T-helper 2 cell treated with Interferon-gamma antibody and Interleukin-4, amounts not matched to agents 5 μg/mL and 100 μg/mL, for 36 hours (primary cell): Measurements from ENCODE around the gene SMIM1.

Source experiments
- DNase-seq: peaks from one replicate; pipeline ENCODE4 v3.0.0; 2021; ENCODE audit warnings: low spot score
- H3K27ac Mint-ChIP-seq: one replicate; pipeline ENCODE4 v1.8.0; 2021; ENCODE audit warnings: mild to moderate bottlenecking, mixed read lengths
- H3K27me3 Mint-ChIP-seq: one replicate; pipeline ENCODE4 v1.8.0; 2021; ENCODE audit warnings: low read depth, mixed read lengths
- H3K36me3 Mint-ChIP-seq: one replicate; pipeline ENCODE4 v1.8.0; 2021; ENCODE audit warnings: low read depth, mixed read lengths
- H3K4me1 Mint-ChIP-seq: one replicate; pipeline ENCODE4 v1.8.0; 2021; ENCODE audit warnings: low read depth, mixed read lengths
- H3K4me3 Mint-ChIP-seq: one replicate; pipeline ENCODE4 v1.8.0; 2022; ENCODE audit warnings: mild to moderate bottlenecking, moderate library complexity, mixed read lengths
- H3K9me3 Mint-ChIP-seq: one replicate; pipeline ENCODE4 v1.8.0; 2021; ENCODE audit warnings: mixed read lengths

The SMIM1 gene

GRCh38 chr1:3783651-3784474 is 11.3 kb downstream of the SMIM1 start:
- Mint-ChIP-seq H3K4me1 (no peaks in the 10 kb centered on the region), H3K27me3 (no peaks in the 10 kb centered on the region), H3K9me3 (no peaks in the 10 kb centered on the region), H3K27ac (no peak overlapping the region), H3K36me3 (peaks cover 48% of the 10 kb centered on the region), H3K4me3 (no peak overlapping the region)
- DNase-seq = no peak

DNA sequence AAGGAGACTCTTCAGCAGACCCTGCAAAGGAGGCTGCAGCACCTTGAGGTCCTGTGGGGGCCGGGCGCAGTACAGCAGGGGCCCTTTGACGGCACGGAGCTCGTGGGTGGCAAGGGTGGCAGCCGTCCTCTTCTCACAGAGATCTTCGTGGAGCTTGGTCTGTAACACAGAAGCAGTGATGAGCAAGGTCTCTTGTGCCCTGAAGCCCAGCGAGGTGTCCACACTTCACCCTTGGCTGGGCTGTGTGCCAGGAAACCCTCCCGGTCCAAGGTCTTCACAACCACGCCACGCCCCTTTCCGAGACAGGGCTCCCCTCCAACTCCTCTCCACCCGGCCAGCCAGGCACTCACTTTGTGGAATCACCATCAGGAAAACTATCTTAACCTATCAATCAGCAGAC is 12.5 kb downstream of the SMIM1 start:
- no peak for DNase-seq
- Mint-ChIP-seq H3K9me3 (no peaks in the 10 kb centered on the region), H3K4me1 (no peaks in the 10 kb centered on the region), H3K4me3 (no peak overlapping the region), H3K36me3 (peaks cover 40% of the 10 kb centered on the region), H3K27me3 (no peaks in the 10 kb centered on the region), H3K27ac (no peak overlapping the region)

DNA sequence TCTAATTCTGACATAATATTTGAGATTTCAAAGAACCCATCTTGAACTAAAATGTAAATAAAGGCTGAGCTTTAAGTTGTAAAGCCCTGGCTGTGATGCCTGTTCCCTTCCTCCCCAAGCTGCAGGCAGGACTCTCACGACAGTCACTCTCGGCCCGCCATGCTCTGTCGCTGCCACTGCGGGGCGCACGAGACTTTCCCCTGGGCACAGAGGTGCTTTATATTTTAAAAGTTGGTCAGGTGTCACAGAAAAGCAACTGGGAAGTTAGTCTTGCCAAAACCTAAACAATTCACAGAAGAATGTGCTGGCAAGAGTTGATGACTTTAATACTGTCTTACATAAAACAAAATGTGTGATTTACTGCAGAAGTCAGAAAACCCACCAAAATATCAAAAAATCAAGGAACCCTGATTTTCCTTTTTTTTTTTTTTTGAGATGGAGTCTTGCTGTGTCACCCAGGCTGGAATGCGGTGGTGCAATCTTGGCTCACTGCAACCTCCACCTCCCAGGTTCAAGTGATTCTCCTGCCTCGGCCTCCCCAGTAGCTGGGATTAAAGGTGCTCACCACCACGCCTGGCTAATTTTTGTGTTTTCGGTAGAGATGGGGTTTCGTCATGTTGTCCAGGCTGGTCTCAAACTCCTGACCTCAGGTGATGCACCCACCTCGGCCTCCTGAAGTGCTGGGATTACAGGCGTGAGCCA is 13.1 kb downstream of the SMIM1 start:
- Mint-ChIP-seq H3K27ac (no peak overlapping the region), H3K4me3 (no peak overlapping the region), H3K27me3 (no peaks in the 10 kb centered on the region), H3K4me1 (no peaks in the 10 kb centered on the region), H3K9me3 (no peaks in the 10 kb centered on the region), H3K36me3 (peaks cover 35% of the 10 kb centered on the region)
- DNase-seq = no peak

DNA sequence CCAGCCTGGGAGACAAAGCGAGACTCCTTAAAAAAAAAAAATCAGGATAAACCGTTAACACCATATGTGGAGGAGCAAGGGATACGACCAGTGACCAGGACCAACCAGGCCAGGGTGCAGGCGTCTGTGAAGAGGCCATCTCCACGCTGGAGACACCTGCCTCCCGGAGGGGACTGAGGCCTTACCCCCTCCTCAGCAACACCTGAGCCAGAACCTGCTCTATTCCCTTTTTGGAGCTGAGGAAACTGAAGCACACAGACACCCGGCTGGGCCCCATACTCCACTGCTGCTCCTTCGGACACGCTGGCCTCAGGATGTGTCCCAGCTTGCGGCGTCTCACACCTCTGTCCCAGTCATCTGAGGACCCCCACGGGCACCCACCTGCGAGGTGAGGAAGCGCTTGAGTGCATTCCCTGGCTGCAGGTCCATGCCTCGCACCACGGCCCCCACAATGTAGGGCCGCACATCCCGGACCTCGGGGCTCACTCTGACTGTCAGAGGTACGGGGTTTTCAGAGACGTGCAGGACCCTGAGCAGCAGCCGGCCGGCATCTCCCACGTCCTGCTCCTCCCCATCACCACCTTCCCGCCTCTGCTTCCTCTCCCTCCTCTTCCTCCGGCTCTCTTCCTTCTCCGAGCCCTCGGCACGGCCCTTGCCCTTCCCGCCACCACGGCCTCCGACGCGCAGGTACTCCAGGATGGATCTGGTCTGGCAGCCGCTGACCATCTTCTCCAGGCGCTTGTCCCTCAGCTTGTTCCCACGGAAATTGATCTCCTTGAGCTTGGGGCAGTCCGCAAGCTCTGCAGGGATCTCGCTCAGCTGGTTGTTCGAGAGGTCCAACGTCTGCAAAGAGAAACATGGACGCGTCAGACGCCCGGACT is 14.2 kb downstream of the SMIM1 start:
- Mint-ChIP-seq H3K4me1 (no peaks in the 10 kb centered on the region), H3K27ac (no peak overlapping the region), H3K36me3 (peaks cover 30% of the 10 kb centered on the region), H3K4me3 (no peak overlapping the region), H3K9me3 (no peaks in the 10 kb centered on the region), H3K27me3 (no peaks in the 10 kb centered on the region)
- no peak for DNase-seq

GRCh38 chr1:3787349-3787715 is 14.8 kb downstream of the SMIM1 start:
- Mint-ChIP-seq H3K36me3 (peaks cover 30% of the 10 kb centered on the region), H3K27ac (no peak overlapping the region), H3K4me1 (no peaks in the 10 kb centered on the region), H3K27me3 (no peaks in the 10 kb centered on the region), H3K4me3 (no peak overlapping the region), H3K9me3 (no peaks in the 10 kb centered on the region)
- DNase-seq = peak; percentile 40

DNA sequence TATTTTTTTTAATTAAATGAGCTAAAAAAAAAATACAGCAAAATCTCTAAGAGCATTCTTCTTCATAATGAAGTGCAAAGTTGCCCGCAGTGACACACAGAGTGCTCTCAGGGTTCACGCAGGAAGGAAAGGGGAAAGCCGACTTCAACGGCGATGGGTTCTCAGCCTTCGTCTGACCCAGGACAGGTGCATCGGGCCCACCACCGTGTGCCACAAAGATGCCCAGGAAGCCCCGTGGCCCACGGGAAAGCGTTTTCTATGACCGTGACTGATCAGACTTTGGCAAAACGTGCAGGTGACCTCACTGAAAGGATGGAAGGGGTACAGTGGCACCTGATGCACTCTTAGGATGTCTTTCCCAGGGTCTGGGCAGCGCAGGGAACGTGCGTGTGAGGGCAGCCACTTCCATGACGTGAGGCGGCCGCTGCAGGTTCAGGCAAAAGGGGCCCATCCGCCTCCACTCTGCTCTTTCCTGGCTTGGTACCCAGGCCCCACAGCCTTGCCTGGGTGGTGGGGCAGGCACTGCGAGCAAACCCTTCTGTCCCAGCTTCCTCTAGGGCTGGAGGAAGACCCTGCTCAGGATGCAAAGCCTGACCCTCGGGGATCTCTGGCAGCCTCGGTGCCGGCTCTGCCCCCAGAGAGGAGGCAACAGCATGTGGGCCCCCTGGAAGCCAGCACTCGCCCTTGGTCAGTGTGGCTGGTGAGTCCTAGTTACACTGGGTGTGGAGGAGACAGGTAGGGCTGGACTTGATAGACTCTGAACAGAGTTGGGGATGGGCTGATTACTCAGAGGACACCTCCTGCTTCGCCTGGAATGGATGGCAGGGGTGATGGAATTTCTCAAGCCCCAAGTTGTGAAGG is 15.4 kb downstream of the SMIM1 start:
- DNase-seq = no peak
- Mint-ChIP-seq H3K27ac (no peak overlapping the region), H3K4me3 (no peak overlapping the region), H3K27me3 (no peaks in the 10 kb centered on the region), H3K4me1 (peaks cover 3% of the 10 kb centered on the region), H3K36me3 (peaks cover 33% of the 10 kb centered on the region), H3K9me3 (no peaks in the 10 kb centered on the region)

DNA sequence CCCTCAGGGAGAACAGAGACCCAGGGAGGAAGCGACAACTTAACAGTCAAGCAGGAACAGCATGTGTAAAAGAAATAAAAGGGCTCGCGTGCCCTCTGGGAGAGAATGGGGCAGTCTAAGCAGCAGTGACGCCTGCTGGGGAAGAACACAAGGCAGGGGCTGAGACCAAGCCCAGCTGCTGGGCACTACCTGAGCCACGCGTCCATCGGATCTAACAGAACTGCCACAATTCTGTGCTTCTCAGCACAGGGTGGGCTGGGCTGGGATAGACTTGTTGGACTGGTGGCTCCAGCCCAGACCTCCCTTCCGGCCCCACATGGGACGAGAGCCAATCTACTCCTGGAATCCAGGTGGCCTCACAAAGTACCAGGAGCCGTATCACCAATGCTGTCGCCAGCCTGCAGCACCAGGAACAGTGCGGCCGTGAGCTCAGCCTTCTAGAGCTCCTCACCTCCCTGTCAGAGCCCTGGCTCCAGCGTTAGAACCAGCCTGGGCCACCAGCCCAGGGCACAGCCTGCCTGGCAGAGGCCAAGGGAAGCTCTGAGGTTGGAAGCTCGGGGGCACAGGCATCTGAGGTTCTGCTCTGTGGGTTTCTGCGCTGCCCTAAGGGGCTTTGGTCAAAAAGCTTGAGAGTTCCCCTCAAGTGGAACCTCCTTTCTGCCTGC is 16.3 kb downstream of the SMIM1 start:
- DNase-seq = no peak
- Mint-ChIP-seq H3K36me3 (peaks cover 30% of the 10 kb centered on the region), H3K27me3 (no peaks in the 10 kb centered on the region), H3K4me1 (peaks cover 7% of the 10 kb centered on the region), H3K9me3 (no peaks in the 10 kb centered on the region), H3K4me3 (no peak overlapping the region), H3K27ac (no peak overlapping the region)

DNA sequence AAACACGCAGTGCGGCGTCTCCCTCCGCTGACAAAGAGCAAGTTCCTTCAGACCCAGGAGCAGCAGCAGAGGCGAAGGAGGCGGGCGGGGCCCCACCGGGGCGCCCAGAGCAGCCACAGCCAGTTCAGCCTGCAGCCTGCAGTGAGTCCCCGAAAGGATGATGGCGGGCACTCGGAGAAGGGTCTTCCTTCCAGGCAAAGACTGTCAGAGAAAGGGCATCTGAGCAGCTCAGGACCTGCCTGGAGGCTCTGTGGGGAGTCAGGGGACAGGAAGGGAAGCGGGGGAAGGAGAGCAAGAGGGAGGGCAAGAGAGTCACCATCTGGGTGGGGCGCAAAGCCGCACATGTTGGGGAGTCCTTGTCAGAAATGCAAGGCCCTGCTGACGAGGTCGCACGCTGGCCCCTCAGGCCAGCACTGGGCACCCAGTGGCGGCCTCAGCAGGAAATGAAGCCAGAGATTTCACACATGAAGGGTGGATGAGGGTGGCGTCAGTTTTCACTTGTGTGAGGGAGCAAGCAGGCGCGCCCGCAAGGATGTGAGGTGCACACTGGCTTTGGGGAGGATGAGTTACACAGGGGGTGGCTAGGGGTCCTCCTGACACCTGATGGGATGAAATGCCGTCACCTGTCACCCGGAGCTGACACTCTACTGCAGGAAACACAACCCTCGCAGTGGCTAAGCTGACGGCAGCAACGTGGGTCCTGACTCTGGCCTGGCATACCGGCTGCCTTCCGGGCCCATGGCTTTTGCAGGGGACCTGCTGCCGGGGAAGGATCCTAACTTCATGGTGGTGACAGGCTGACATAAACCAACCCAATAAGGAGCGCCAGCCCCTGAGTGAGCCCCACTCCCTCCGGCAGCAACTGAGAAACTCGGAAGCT is 17.1 kb downstream of the SMIM1 start:
- DNase-seq = no peak
- Mint-ChIP-seq H3K27ac (no peak overlapping the region), H3K27me3 (no peaks in the 10 kb centered on the region), H3K4me3 (no peak overlapping the region), H3K4me1 (peaks cover 7% of the 10 kb centered on the region), H3K9me3 (no peaks in the 10 kb centered on the region), H3K36me3 (peaks cover 23% of the 10 kb centered on the region)

DNA sequence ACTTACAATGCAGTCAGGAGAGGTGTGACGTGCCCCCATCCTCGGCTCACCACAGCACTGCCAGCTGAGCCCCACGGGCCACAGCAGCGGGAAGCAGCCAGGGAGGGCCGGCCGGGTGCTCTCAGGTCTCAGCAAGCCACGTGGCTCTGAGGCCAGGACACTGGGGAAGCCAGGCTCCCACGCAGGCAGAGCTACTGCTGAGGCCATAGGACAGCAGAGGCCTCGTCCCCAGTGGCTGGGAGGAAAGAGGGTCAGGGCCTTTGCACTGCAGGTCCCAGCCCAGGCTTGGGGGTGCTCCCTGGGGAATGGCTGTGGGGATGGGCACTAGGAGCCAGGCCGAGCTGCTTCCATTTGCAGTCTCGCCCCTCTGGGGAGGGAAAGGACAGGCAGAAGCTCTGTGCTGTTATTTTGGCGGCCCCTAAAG is 18.0 kb downstream of the SMIM1 start:
- DNase-seq = no peak
- Mint-ChIP-seq H3K27me3 (no peaks in the 10 kb centered on the region), H3K4me3 (no peak overlapping the region), H3K27ac (no peak overlapping the region), H3K36me3 (peaks cover 18% of the 10 kb centered on the region), H3K9me3 (no peaks in the 10 kb centered on the region), H3K4me1 (peaks cover 14% of the 10 kb centered on the region)

- Mint-ChIP-seq H3K27me3 (no peaks in the 10 kb centered on the region), H3K9me3 (no peaks in the 10 kb centered on the region), H3K36me3 (peaks cover 16% of the 10 kb centered on the region), H3K4me1 (peaks cover 14% of the 10 kb centered on the region), H3K4me3 (no peak overlapping the region), H3K27ac (no peak overlapping the region)
- no peak for DNase-seq
Measured at GRCh38 chr1:3790952-3791351, 18.4 kb downstream of the SMIM1 start.

- peak overlapping the region; percentile 73 for H3K27ac Mint-ChIP-seq
- DNase-seq = no peak
- peak overlapping the region; percentile 90 for H3K4me3 Mint-ChIP-seq
- H3K9me3 Mint-ChIP-seq = no peaks in the 10 kb centered on the region
- H3K36me3 Mint-ChIP-seq = peaks cover 6% of the 10 kb centered on the region
- peaks cover 22% of the 10 kb centered on the region for H3K4me1 Mint-ChIP-seq
- no peaks in the 10 kb centered on the region for H3K27me3 Mint-ChIP-seq
Measured at GRCh38 chr1:3795453-3796214, 23.1 kb downstream of the SMIM1 start.
